IMR-90 (cell line): ENCODE data around the gene CTIF. TPM values are rescaled to one million over a fixed set of nuclear protein-coding genes. Genes with fewer than 3 reads are reported as not detected.

Experiments
- ATAC-seq: fragments of 200-7000 bp; cut with Tn5 transposase; 2 replicates; pipeline ENCODE4 v1.9.1; 2020; ENCODE audit warnings: low read depth, mild to moderate bottlenecking, moderate library complexity
- BruUV-seq: library from RNA; stranded (reverse); fragments of 400-500 nt; replicated peaks from 2 replicates; lab custom pipeline; 2021; lab: Mats Ljungman, UMichigan
- CTCF ChIA-PET: fragments of 300-600 bp; formaldehyde crosslinking; extraction: SDS; loops from one replicate; lab custom pipeline; 2021; ENCODE audit warnings: antibody characterized with exemption; lab: Yijun Ruan, JAX
- POLR2A ChIA-PET: fragments of 300-600 bp; sonication (Branson Sonifier 250); formaldehyde crosslinking; loops from one replicate; lab custom pipeline; 2022; ENCODE audit warnings: antibody characterized with exemption; ENCODE audit not compliant: unreplicated experiment; lab: Charles Lee
- DNase-seq: peaks from one replicate; pipeline ENCODE4 v3.0.0; 2013
- H2AFZ ChIP-seq: replicated peaks from 2 replicates; pipeline ENCODE3; 2013; ENCODE audit warnings: low read length, mild to moderate bottlenecking; ENCODE audit not compliant: poor library complexity
- H2AK5ac ChIP-seq: 2 replicates; pipeline ENCODE4 v1.6.1; 2013; ENCODE audit warnings: low read depth, low read length, inconsistent platforms
- H2AK9ac ChIP-seq: replicated peaks from 2 replicates; pipeline ENCODE3; 2013; ENCODE audit warnings: mild to moderate bottlenecking, low read depth, low read length, moderate library complexity; ENCODE audit not compliant: poor library complexity
- H2BK120ac ChIP-seq: 2 replicates; pipeline ENCODE4 v1.6.1; 2013; ENCODE audit warnings: low read depth, low read length, inconsistent platforms
- H2BK15ac ChIP-seq: 3 replicates; pipeline ENCODE4 v1.6.1; 2013; ENCODE audit warnings: low read depth, low read length, inconsistent platforms
- H2BK20ac ChIP-seq: 2 replicates; pipeline ENCODE4 v1.6.1; 2013; ENCODE audit warnings: low read depth, mild to moderate bottlenecking, inconsistent platforms, low read length, moderate library complexity
- H2BK5ac ChIP-seq: 2 replicates; pipeline ENCODE4 v1.6.1; 2013; ENCODE audit warnings: mild to moderate bottlenecking, low read depth, low read length, inconsistent platforms; ENCODE audit not compliant: poor library complexity, severe bottlenecking
- H3K14ac ChIP-seq: replicated peaks from 2 replicates; pipeline ENCODE4 v1.6.1; 2013; ENCODE audit warnings: low read depth, low read length, inconsistent platforms
- H3K18ac ChIP-seq: 2 replicates; pipeline ENCODE4 v1.6.1; 2013; ENCODE audit warnings: low read depth, low read length, control low read depth
- H3K23ac ChIP-seq: 2 replicates; pipeline ENCODE4 v1.6.1; 2013; ENCODE audit warnings: low read depth, low read length, inconsistent platforms
- H3K27ac ChIP-seq: 2 replicates; pipeline ENCODE4 v1.5.1; 2013; ENCODE audit warnings: mild to moderate bottlenecking, control low read depth, low read length; ENCODE audit not compliant: insufficient read depth
- H3K27me3 ChIP-seq: 2 replicates; pipeline ENCODE4 v1.6.1; 2013; ENCODE audit warnings: low read length; ENCODE audit not compliant: control insufficient read depth, insufficient read depth
- H3K36me3 ChIP-seq: 2 replicates; pipeline ENCODE4 v1.6.1; 2013; ENCODE audit warnings: low read length, mixed read lengths; ENCODE audit not compliant: control insufficient read depth, insufficient read depth
- H3K4ac ChIP-seq: 2 replicates; pipeline ENCODE4 v1.6.1; 2013; ENCODE audit warnings: low read depth, low read length, inconsistent platforms
- H3K4me1 ChIP-seq: 2 replicates; pipeline ENCODE4 v1.6.1; 2013; ENCODE audit warnings: low read length, mixed read lengths; ENCODE audit not compliant: control insufficient read depth, insufficient read depth
- H3K4me2 ChIP-seq: 2 replicates; pipeline ENCODE4 v1.6.1; 2013; ENCODE audit warnings: low read depth, mild to moderate bottlenecking, control low read depth, low read length, moderate library complexity
- H3K4me3 ChIP-seq: 2 replicates; pipeline ENCODE4 v1.5.1; 2013; ENCODE audit warnings: low read depth, mild to moderate bottlenecking, control low read depth, low read length, moderate library complexity; ENCODE audit not compliant: insufficient read depth
- H3K56ac ChIP-seq: 2 replicates; pipeline ENCODE4 v1.6.1; 2013; ENCODE audit warnings: low read length, inconsistent platforms; ENCODE audit not compliant: insufficient read depth; ENCODE audit errors: extremely low read depth
- H3K79me1 ChIP-seq, 2 experiments: 2 replicates each; pipeline ENCODE4 v1.6.1; 2013; ENCODE audit warnings: low read length in 2 of 2, inconsistent platforms in 1 of 2, low read depth in 1 of 2
- H3K9ac ChIP-seq: 2 replicates; pipeline ENCODE4 v1.6.1; 2013; ENCODE audit warnings: low read depth, low read length, control low read depth
- H3K9me1 ChIP-seq: 2 replicates; pipeline ENCODE4 v1.6.1; 2013; ENCODE audit warnings: low read length, inconsistent platforms; ENCODE audit not compliant: insufficient read depth
- H3K9me3 ChIP-seq: 2 replicates; pipeline ENCODE4 v1.6.1; 2013; ENCODE audit warnings: low read length; ENCODE audit not compliant: control insufficient read depth, insufficient read depth
- H4K20me1 ChIP-seq: 2 replicates; pipeline ENCODE4 v1.6.1; 2013; ENCODE audit warnings: low read length, inconsistent platforms; ENCODE audit not compliant: insufficient read depth
- H4K5ac ChIP-seq: 2 replicates; pipeline ENCODE4 v1.6.1; 2013; ENCODE audit warnings: mild to moderate bottlenecking, low read depth, low read length, control low read depth
- H4K8ac ChIP-seq, 2 experiments: 2 replicates each; pipeline ENCODE4 v1.6.1; 2013; ENCODE audit warnings: low read depth in 2 of 2, low read length in 2 of 2, control low read depth in 1 of 2, inconsistent platforms in 1 of 2
- H4K91ac ChIP-seq: 2 replicates; pipeline ENCODE4 v1.6.1; 2013; ENCODE audit warnings: low read depth, low read length, inconsistent platforms; ENCODE audit not compliant: insufficient read depth
- CEBPB ChIP-seq: IDR thresholded peaks from 2 replicates; pipeline ENCODE4 v1.6.1; 2012; ENCODE audit warnings: low read depth, low read length, improper control_type of control experiment
- CHD1 ChIP-seq: IDR thresholded peaks from 2 replicates; pipeline ENCODE4 v1.6.1; 2012; ENCODE audit warnings: low read depth, low read length, improper control_type of control experiment
- FOS ChIP-seq: fragments of 150-350 bp; IDR thresholded peaks from 2 replicates; pipeline ENCODE4 v1.6.1; 2016; ENCODE audit warnings: low read depth, low read length
- MAFK ChIP-seq: IDR thresholded peaks from 2 replicates; pipeline ENCODE4 v1.6.1; 2012; ENCODE audit warnings: low read depth, low read length, improper control_type of control experiment
- MAZ ChIP-seq: IDR thresholded peaks from 2 replicates; pipeline ENCODE4 v1.6.1; 2012; ENCODE audit warnings: low read depth, mild to moderate bottlenecking, low read length, improper control_type of control experiment, moderate library complexity, borderline replicate concordance
- NFE2L2 ChIP-seq: fragments of 150-350 bp; IDR thresholded peaks from 2 replicates; pipeline ENCODE4 v1.6.1; 2016; ENCODE audit warnings: low read depth, mild to moderate bottlenecking, low read length
- POLR2A ChIP-seq: IDR thresholded peaks from 2 replicates; pipeline ENCODE4 v1.6.1; 2012; ENCODE audit warnings: mild to moderate bottlenecking, low read depth, low read length
- RAD21 ChIP-seq: IDR thresholded peaks from 2 replicates; pipeline ENCODE4 v1.6.1; 2012; ENCODE audit warnings: low read length, improper control_type of control experiment
- RCOR1 ChIP-seq: IDR thresholded peaks from 2 replicates; pipeline ENCODE4 v1.6.1; 2012; ENCODE audit warnings: mild to moderate bottlenecking, low read length, improper control_type of control experiment; ENCODE audit not compliant: insufficient replicate concordance
- RFX5 ChIP-seq: IDR thresholded peaks from 2 replicates; pipeline ENCODE4 v1.8.0; 2012; ENCODE audit warnings: low read depth, mild to moderate bottlenecking, low read length, moderate library complexity
- SMC3 ChIP-seq: fragments of 150-350 bp; IDR thresholded peaks from 2 replicates; pipeline ENCODE4 v1.6.1; 2016; ENCODE audit warnings: low read depth, mild to moderate bottlenecking, antibody characterized with exemption, low read length, moderate library complexity
- WGBS, 2 experiments: methylation state at CpG; one replicate each; pipeline versions ENCODE4 v1.1.5 to v1.1.7; 2013; ENCODE audit warnings: missing lambda C conversion rate in 2 of 2; ENCODE audit not compliant: insufficient read length in 1 of 2; ENCODE audit errors: extremely low coverage in 2 of 2; 5-methylcytosine and 5-hydroxymethylcytosine counted together
- dilution Hi-C: fragments of 300-500 bp; cut with HindIII; formaldehyde crosslinking; loops from one replicate; pipeline ENCODE4 v1.14.3; 2018; ENCODE audit warnings: low sequenced_read_pairs; ENCODE audit not compliant: unreplicated experiment
- in situ Hi-C: fragments of 300-500 bp; cut with MboI; formaldehyde crosslinking; loops from 3 replicates; pipeline ENCODE4 v1.14.3; 2019; ENCODE audit warnings: low sequenced_read_pairs, inconsistent platforms, mixed read lengths
- intact Hi-C: fragments of 100-400 bp; cut with micrococcal nuclease; formaldehyde crosslinking; loops from 2 replicates; pipeline ENCODE4 v1.10.0; 2022
- polyA plus RNA-seq, 3 experiments: library from polyadenylated mRNA; depleted of rRNA; stranded (reverse); fragments of >200 nt; gene quantifications; 2 replicates each; pipeline ENCODE4 v1.2.3, GENCODE V29; 2012; ENCODE audit warnings: low replicate concordance in 1 of 3
- total RNA-seq: library from RNA; depleted of rRNA; stranded (reverse); fragments of >200 nt; gene quantifications from 2 replicates; pipeline ENCODE4 v1.2.3, GENCODE V29; 2012
- TF ChIP-seq, protein P1 (sequence below): conservative IDR thresholded peaks from 2 replicates; pipeline ENCODE4 v1.5.1; 2012; ENCODE audit warnings: mild to moderate bottlenecking, low read depth, low read length, improper control_type of control experiment
- TF ChIP-seq, protein P2 (sequence below): fragments of 150-350 bp; IDR thresholded peaks from 2 replicates; pipeline ENCODE4 v1.6.1; 2017; ENCODE audit warnings: mild to moderate bottlenecking, antibody characterized with exemption, low read length, low read depth

The CTIF gene
- total and polyA plus RNA-seq, 2 of the 4 experiments (the other 2 are of a cell fraction) = 25.1 to 57.0 TPM

DNA sequence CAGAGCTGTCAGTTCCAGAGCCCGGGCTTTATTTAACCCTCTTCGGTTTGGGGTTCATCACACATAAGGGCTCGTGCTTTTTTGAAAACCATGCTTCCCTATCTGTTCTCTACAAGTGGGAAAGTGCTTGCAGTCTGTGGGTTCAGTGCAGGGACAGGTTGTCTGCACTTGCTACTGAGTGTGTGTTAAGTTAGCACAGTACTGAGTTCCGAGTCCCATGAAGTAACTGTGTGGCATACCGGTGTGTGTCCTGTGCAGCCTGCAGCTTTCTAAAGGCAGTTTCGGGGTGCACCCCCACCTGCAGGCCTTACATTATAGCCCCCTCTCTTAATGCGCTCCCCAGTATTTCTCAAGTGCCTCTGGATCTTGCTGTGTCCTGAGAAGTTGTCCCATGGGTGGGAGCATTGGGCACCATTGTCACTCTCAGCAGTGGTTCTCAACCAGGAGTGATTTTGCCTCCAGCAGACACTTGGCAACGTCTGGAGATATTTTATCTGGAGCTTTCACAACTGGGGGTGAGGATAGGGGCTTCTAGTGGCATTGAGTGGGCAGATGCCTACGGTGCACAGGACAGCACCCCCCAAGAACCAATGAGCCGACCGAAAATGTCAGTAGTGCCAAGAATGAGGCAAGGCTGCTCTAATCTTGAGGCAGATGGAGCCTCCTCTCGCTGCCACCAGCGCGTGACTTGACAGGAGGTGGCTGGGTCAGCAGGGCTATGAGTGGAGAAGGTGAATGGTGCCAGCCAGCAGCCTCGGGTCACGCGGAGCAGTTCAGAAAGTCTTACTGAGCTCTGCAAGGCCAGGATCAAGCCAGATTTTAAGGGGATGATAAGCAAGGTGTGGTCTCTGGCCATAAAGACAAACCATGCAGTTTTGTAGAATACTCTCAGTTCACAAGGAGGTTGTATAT, 259.8 kb downstream of the CTIF start:
- CTCF ChIA-PET = no interaction called here
- Histone ChIP-seq H3K4me1 (peaks cover 12% of the 10 kb centered on the region), H2BK120ac (no peak overlapping the region), H3K14ac (no peak overlapping the region), H3K4me3 (no peak overlapping the region), H3K9me3 (no peaks in the 10 kb centered on the region), H3K4me2 (no peak overlapping the region), H2BK15ac (no peak overlapping the region), H4K91ac (no peak overlapping the region), H4K8ac (no peak overlapping the region; a peak in 1 of 4 replicates), H2AK5ac (no peak overlapping the region), H2BK20ac (no peak overlapping the region), H2AK9ac (no peak overlapping the region), H2AFZ (no peak overlapping the region), H3K18ac (no peak overlapping the region), H3K23ac (no peak overlapping the region), H3K36me3 (peaks cover 49% of the 10 kb centered on the region), H3K9me1 (peaks cover 25% of the 10 kb centered on the region), H3K27ac (no peak overlapping the region), H3K56ac (no peak overlapping the region), H3K9ac (no peak overlapping the region), H3K79me1 (peaks cover 37 to 88% of the 10 kb centered on the region in 2 experiments; a peak in 3 of 4 replicates), H4K20me1 (peaks cover 24% of the 10 kb centered on the region), H3K27me3 (no peaks in the 10 kb centered on the region), H3K4ac (no peak overlapping the region), H2BK5ac (no peak overlapping the region), H4K5ac (no peak overlapping the region)
- POLR2A ChIA-PET = no interaction called here
- TF ChIP-seq RCOR1 (no peak), NFE2L2 (no peak), POLR2A (no peak), MAZ (no peak), CEBPB (no peak), MAFK (no peak), SMC3 (no peak), RFX5 (no peak), FOS (no peak), CHD1 (no peak), RAD21 (no peak)
- TF ChIP-seq, protein P1, sequence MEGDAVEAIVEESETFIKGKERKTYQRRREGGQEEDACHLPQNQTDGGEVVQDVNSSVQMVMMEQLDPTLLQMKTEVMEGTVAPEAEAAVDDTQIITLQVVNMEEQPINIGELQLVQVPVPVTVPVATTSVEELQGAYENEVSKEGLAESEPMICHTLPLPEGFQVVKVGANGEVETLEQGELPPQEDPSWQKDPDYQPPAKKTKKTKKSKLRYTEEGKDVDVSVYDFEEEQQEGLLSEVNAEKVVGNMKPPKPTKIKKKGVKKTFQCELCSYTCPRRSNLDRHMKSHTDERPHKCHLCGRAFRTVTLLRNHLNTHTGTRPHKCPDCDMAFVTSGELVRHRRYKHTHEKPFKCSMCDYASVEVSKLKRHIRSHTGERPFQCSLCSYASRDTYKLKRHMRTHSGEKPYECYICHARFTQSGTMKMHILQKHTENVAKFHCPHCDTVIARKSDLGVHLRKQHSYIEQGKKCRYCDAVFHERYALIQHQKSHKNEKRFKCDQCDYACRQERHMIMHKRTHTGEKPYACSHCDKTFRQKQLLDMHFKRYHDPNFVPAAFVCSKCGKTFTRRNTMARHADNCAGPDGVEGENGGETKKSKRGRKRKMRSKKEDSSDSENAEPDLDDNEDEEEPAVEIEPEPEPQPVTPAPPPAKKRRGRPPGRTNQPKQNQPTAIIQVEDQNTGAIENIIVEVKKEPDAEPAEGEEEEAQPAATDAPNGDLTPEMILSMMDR = no peak
- TF ChIP-seq, protein P2, sequence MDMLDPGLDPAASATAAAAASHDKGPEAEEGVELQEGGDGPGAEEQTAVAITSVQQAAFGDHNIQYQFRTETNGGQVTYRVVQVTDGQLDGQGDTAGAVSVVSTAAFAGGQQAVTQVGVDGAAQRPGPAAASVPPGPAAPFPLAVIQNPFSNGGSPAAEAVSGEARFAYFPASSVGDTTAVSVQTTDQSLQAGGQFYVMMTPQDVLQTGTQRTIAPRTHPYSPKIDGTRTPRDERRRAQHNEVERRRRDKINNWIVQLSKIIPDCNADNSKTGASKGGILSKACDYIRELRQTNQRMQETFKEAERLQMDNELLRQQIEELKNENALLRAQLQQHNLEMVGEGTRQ = no peak
- 88% methylated on average over 10 of the region's 17 CpGs; no CpG with 5 or more reads in 1 of the 2 experiments for WGBS, 2 experiments
- ATAC-seq (no peak), DNase-seq (no peak)
- intact Hi-C loops (no loop called here), dilution Hi-C loops (no loop called here), in situ Hi-C loops (no loop called here)
- BruUV-seq = no TSS peak
